ENCODE data around the gene UIMC1. TPM values are rescaled to one million over a fixed set of nuclear protein-coding genes. Genes with fewer than 3 reads are reported as not detected.

UIMC1 gene
- total RNA-seq, 4 donors from 2014 or later = 40.2 to 56.7 (median 44.6) TPM

- 84 to 93% methylated on average over 4 of the region's 4 CpGs for WGBS, 2 donors
- H3K4me3 ChIP-seq = no peak overlapping the region
- H3K36me3 ChIP-seq = no peaks in the 10 kb centered on the region
- no peak overlapping the region for H3K27ac ChIP-seq
- TF ChIP-seq, protein P1, sequence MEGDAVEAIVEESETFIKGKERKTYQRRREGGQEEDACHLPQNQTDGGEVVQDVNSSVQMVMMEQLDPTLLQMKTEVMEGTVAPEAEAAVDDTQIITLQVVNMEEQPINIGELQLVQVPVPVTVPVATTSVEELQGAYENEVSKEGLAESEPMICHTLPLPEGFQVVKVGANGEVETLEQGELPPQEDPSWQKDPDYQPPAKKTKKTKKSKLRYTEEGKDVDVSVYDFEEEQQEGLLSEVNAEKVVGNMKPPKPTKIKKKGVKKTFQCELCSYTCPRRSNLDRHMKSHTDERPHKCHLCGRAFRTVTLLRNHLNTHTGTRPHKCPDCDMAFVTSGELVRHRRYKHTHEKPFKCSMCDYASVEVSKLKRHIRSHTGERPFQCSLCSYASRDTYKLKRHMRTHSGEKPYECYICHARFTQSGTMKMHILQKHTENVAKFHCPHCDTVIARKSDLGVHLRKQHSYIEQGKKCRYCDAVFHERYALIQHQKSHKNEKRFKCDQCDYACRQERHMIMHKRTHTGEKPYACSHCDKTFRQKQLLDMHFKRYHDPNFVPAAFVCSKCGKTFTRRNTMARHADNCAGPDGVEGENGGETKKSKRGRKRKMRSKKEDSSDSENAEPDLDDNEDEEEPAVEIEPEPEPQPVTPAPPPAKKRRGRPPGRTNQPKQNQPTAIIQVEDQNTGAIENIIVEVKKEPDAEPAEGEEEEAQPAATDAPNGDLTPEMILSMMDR (IDR thresholded peaks at IDR 0.05) = no peak
- TF ChIP-seq EP300 (IDR thresholded peaks at IDR 0.05) (no peak), POLR2A (IDR thresholded peaks at IDR 0.05) (no peak)
- H3K4me1 ChIP-seq = no peaks in the 10 kb centered on the region
- H3K27me3 ChIP-seq = no peaks in the 10 kb centered on the region
- H3K9me3 ChIP-seq = no peaks in the 10 kb centered on the region
- DNase-seq (ENCODE audit: low spot score in 2 of 2) = no peak
These were observed 8.6 kb upstream of the UIMC1 start for GRCh38 chr5:177015156-177015555.

GRCh38 chr5:177010153-177010552 lies 3.6 kb upstream of the UIMC1 start:
- Histone ChIP-seq H3K9me3 (peaks cover 0 to 2% (median 0%) of the 10 kb centered on the region in 4 donors), H3K4me3 (no peak overlapping the region), H3K27me3 (no peaks in the 10 kb centered on the region), H3K27ac (no peak overlapping the region), H3K36me3 (no peaks in the 10 kb centered on the region), H3K4me1 (peaks cover 0 to 6% (median 5%) of the 10 kb centered on the region in 4 donors)
- 83 to 86% methylated on average over 4 of the region's 4 CpGs for WGBS, 2 donors
- TF ChIP-seq EP300 (IDR thresholded peaks at IDR 0.05) (no peak), POLR2A (IDR thresholded peaks at IDR 0.05) (no peak)
- TF ChIP-seq, protein P1 (IDR thresholded peaks at IDR 0.05) = no peak
- DNase-seq (ENCODE audit: low spot score in 2 of 2) = no peak

DNA sequence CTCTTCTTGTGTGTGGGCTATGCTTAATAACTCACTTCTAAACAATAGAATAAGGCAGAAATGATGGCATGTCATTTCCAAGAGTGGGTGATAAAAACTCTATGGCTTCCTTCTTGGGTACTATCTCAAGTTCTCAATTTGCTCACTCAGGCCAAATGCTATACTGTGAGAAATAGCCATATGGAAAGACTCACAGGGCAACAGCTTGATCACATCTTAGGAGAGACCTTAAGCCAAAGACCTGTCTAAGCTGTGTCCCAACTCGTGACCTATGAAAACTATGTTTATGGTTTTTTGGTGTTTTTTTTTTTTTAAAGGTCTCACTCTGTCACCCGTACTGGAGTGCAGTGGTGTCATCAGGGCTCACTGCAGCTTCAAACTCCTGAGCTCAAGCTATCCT lies 2.1 kb upstream of the UIMC1 start:
- no peak for DNase-seq (ENCODE audit: low spot score in 2 of 2)
- Histone ChIP-seq H3K4me1 (peaks cover 0 to 20% (median 15%) of the 10 kb centered on the region in 4 donors), H3K27me3 (no peaks in the 10 kb centered on the region), H3K4me3 (no peak overlapping the region), H3K9me3 (peaks cover 0 to 2% (median 0%) of the 10 kb centered on the region in 4 donors), H3K36me3 (no peaks in the 10 kb centered on the region), H3K27ac (no peak overlapping the region)
- TF ChIP-seq POLR2A (IDR thresholded peaks at IDR 0.05) = no peak
- TF ChIP-seq EP300 (IDR thresholded peaks at IDR 0.05) = no peak
- TF ChIP-seq, protein P1 (IDR thresholded peaks at IDR 0.05) = no peak
- 70 to 84% methylated on average over 2 of the region's 2 CpGs for WGBS, 2 donors

DNA sequence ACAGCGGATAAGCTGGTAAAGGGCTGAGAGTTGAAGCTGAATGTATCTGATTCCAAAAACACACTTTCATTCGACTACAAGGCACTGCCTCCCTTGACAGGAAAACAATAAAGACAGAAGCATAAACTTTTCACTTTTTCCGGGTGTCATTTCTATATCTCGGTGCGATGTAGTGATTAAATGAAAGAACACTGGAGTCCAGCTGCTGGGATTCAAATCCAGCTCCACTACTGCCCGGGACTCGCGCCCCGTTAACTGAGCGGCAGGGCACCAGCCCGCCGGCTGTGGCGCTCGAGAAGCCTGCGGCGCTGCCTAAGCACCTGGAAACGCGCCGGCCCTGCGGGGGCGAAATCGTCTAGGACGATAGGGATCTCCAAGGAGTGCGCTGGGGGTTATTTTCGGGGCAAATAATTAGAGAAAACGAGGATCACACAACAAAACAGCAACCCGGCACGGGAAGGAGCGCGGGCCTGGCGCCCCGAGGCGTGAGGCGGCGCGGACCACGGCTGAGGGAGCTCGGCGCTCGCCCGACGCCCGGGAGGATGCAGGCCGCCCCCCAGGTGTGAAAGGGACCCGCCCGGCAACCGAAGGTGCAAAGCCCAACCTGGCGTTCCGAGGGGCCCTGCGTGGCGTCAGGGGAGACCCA lies 837 bp downstream of the UIMC1 start:
- Histone ChIP-seq H3K36me3 (no peaks in the 10 kb centered on the region), H3K27ac (peak overlapping the region; percentile 70 to 96 (median 93)), H3K27me3 (no peaks in the 10 kb centered on the region), H3K9me3 (peaks cover 0 to 2% (median 0%) of the 10 kb centered on the region in 4 donors), H3K4me3 (peak overlapping the region; percentile 71 to 92 (median 89)), H3K4me1 (peaks cover 0 to 23% (median 16%) of the 10 kb centered on the region in 4 donors)
- peak in 1 of 2 donors; percentile 17 for TF ChIP-seq EP300 (IDR thresholded peaks at IDR 0.05)
- TF ChIP-seq, protein P1 (IDR thresholded peaks at IDR 0.05) = peak in 4 of 5 experiments; percentile 42 to 71 (median 52)
- no peak for TF ChIP-seq POLR2A (IDR thresholded peaks at IDR 0.05)
- 1 to 2% methylated on average over 49 to 50 of the region's 51 CpGs for WGBS, 2 donors
- peak; percentile 45 to 49 for DNase-seq (ENCODE audit: low spot score in 2 of 2)

DNA sequence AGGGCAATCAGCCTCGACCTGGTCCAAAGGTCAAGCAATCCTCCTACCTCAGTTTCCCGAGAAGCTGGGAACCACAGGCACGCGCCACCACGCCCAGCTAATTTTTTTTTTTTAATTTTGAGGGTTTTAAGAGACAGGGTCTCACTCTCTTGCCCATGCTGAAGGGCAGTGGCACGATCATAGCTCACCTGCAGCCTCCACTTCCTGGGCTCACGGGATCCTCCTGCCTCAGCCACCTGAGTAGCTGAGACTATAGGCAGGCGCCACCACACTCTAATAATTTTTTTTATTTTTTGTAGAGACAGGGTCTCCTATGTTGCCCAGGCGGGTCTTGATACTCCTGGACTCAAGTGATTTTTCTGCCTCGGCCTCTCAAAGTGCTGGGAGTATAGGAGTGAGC lies 1.6 kb downstream of the UIMC1 start:
- Histone ChIP-seq H3K27ac (no peak overlapping the region), H3K27me3 (no peaks in the 10 kb centered on the region), H3K4me1 (peaks cover 0 to 23% (median 16%) of the 10 kb centered on the region in 4 donors), H3K9me3 (peaks cover 0 to 2% (median 0%) of the 10 kb centered on the region in 4 donors), H3K4me3 (peak overlapping the region in 1 of 4 donors; percentile 92), H3K36me3 (no peaks in the 10 kb centered on the region)
- no peak for DNase-seq (ENCODE audit: low spot score in 2 of 2)
- 90 to 91% methylated on average over 10 of the region's 10 CpGs for WGBS, 2 donors
- TF ChIP-seq, protein P1 (IDR thresholded peaks at IDR 0.05) = no peak
- TF ChIP-seq POLR2A (IDR thresholded peaks at IDR 0.05) (no peak), EP300 (IDR thresholded peaks at IDR 0.05) (no peak)

All from tibial nerve (tissue), 4 donors.